Duodenal mucosa (tissue), 2 donors: ENCODE data around the gene ZMYND10.

Experiments
- H3K27ac ChIP-seq: one replicate; pipeline ENCODE4 v1.7.0; 2013; ENCODE audit warnings: low read depth, low read length
- H3K27me3 ChIP-seq, 2 donors: one replicate each; pipeline ENCODE4 v1.7.0; 2013; ENCODE audit warnings: low read length in 2 of 2, control low read depth in 1 of 2; ENCODE audit not compliant: insufficient read depth in 2 of 2, control insufficient read depth in 1 of 2
- H3K36me3 ChIP-seq, 2 donors: one replicate each; pipeline ENCODE4 v1.7.0; 2013; ENCODE audit warnings: low read length in 2 of 2, control low read depth in 1 of 2; ENCODE audit not compliant: insufficient read depth in 2 of 2, control insufficient read depth in 1 of 2
- H3K4me1 ChIP-seq, 2 donors: one replicate each; pipeline ENCODE4 v1.7.0; 2013; ENCODE audit warnings: low read length in 2 of 2, control low read depth in 1 of 2; ENCODE audit not compliant: insufficient read depth in 2 of 2, control insufficient read depth in 1 of 2
- H3K4me3 ChIP-seq, 2 donors: one replicate each; pipeline ENCODE4 v1.7.0; 2013; ENCODE audit warnings: low read length in 2 of 2, low read depth in 1 of 2
- H3K9ac ChIP-seq, 2 donors: one replicate each; pipeline ENCODE4 v1.7.0; 2013; ENCODE audit warnings: low read length in 2 of 2, low read depth in 1 of 2
- H3K9me3 ChIP-seq, 2 donors: one replicate each; pipeline ENCODE4 v1.7.0; 2013; ENCODE audit warnings: low read length in 2 of 2, control low read depth in 1 of 2; ENCODE audit not compliant: control insufficient read depth in 1 of 2

The ZMYND10 gene

GRCh38 chr3:50304601-50305000 is 40.9 kb downstream of the ZMYND10 start:
- Histone ChIP-seq H3K4me1 (peaks cover 17 to 26% of the 10 kb centered on the region in 2 donors), H3K4me3 (no peak overlapping the region), H3K36me3 (no peaks in the 10 kb centered on the region), H3K27me3 (no peaks in the 10 kb centered on the region), H3K9me3 (no peaks in the 10 kb centered on the region), H3K9ac (no peak overlapping the region), H3K27ac (no peak overlapping the region)

- Histone ChIP-seq H3K36me3 (no peaks in the 10 kb centered on the region), H3K27me3 (no peaks in the 10 kb centered on the region), H3K27ac (peak within 1 kb of the TSS; percentile 62), H3K4me3 (peak within 1 kb of the TSS; percentile 35 to 36), H3K9me3 (no peaks in the 10 kb centered on the region), H3K9ac (peak within 1 kb of the TSS; percentile 18 to 32), H3K4me1 (peaks cover 25 to 34% of the 10 kb centered on the region in 2 donors)
Measured at GRCh38 chr3:50303013-50303815, 42.3 kb downstream of the ZMYND10 start, which contains the start of gene HYAL1. Gene HYAL1, minus strand, starts transcription at chr3:50303574. Its CDS starts 618 bp downstream, at chr3:50302956.

GRCh38 chr3:50302095-50303012 is 43.2 kb downstream of the ZMYND10 start:
- Histone ChIP-seq H3K36me3 (no peaks in the 10 kb centered on the region), H3K27me3 (no peaks in the 10 kb centered on the region), H3K4me3 (peak overlapping the region; percentile 35 to 36), H3K4me1 (peaks cover 31 to 38% of the 10 kb centered on the region in 2 donors), H3K9me3 (no peaks in the 10 kb centered on the region), H3K9ac (peak overlapping the region in 1 of 2 donors; percentile 32), H3K27ac (peak overlapping the region; percentile 62)

GRCh38 chr3:50300681-50301254 is 44.8 kb downstream of the ZMYND10 start:
- Histone ChIP-seq H3K9ac (peak overlapping the region; percentile 75 to 76), H3K9me3 (no peaks in the 10 kb centered on the region), H3K36me3 (no peaks in the 10 kb centered on the region), H3K27me3 (no peaks in the 10 kb centered on the region), H3K27ac (peak overlapping the region; percentile 85), H3K4me1 (peaks cover 31 to 39% of the 10 kb centered on the region in 2 donors), H3K4me3 (peak overlapping the region; percentile 62 to 74)

- H3K4me3 ChIP-seq, result peak overlapping the region; percentile 62 to 74
- peak overlapping the region; percentile 85 for H3K27ac ChIP-seq
- H3K9ac ChIP-seq, result peak overlapping the region; percentile 75 to 76
- no peaks in the 10 kb centered on the region for H3K9me3 ChIP-seq
- H3K27me3 ChIP-seq, result no peaks in the 10 kb centered on the region
- peaks cover 31 to 39% of the 10 kb centered on the region in 2 donors for H3K4me1 ChIP-seq
- H3K36me3 ChIP-seq, result no peaks in the 10 kb centered on the region
Measured at GRCh38 chr3:50299929-50300680, 45.4 kb downstream of the ZMYND10 start.

- peak overlapping the region; percentile 62 to 74 for H3K4me3 ChIP-seq
- no peaks in the 10 kb centered on the region for H3K27me3 ChIP-seq
- H3K9me3 ChIP-seq, result no peaks in the 10 kb centered on the region
- no peaks in the 10 kb centered on the region for H3K36me3 ChIP-seq
- H3K27ac ChIP-seq, result peak overlapping the region; percentile 85
- H3K9ac ChIP-seq, result peak overlapping the region; percentile 75 to 76
- H3K4me1 ChIP-seq, result peaks cover 31 to 39% of the 10 kb centered on the region in 2 donors
Measured at GRCh38 chr3:50299638-50299928, 45.9 kb downstream of the ZMYND10 start.

- Histone ChIP-seq H3K4me3 (peak within 1 kb of the TSS; percentile 87 to 93), H3K36me3 (no peaks in the 10 kb centered on the region), H3K27ac (peak within 1 kb of the TSS; percentile 93), H3K9ac (peak within 1 kb of the TSS; percentile 89 to 97), H3K27me3 (no peaks in the 10 kb centered on the region), H3K9me3 (no peaks in the 10 kb centered on the region), H3K4me1 (peaks cover 31 to 39% of the 10 kb centered on the region in 2 donors)
Measured at GRCh38 chr3:50298836-50299637, 46.5 kb downstream of the ZMYND10 start, which contains the start of the genes HYAL3 and NAA80. Gene HYAL3, minus strand, starts transcription at chr3:50299405. Its CDS starts 3,803 bp downstream, at chr3:50295602. Gene NAA80, minus strand, starts transcription at chr3:50299405. Its CDS starts 1,942 bp downstream, at chr3:50297463.

GRCh38 chr3:50297896-50298725 is 47.4 kb downstream of the ZMYND10 start:
- peak overlapping the region; percentile 87 to 93 for H3K4me3 ChIP-seq
- peak overlapping the region; percentile 93 for H3K27ac ChIP-seq
- peaks cover 28 to 39% of the 10 kb centered on the region in 2 donors for H3K4me1 ChIP-seq
- no peaks in the 10 kb centered on the region for H3K9me3 ChIP-seq
- no peaks in the 10 kb centered on the region for H3K27me3 ChIP-seq
- H3K9ac ChIP-seq, result peak overlapping the region; percentile 89 to 97
- no peaks in the 10 kb centered on the region for H3K36me3 ChIP-seq
